ENCODE measurements around the gene CLASP1. TPM values are rescaled to one million over a fixed set of nuclear protein-coding genes. Genes with fewer than 3 reads are reported as not detected.

CLASP1 gene
- total RNA-seq, 2 donors from 2014 or later = 87.0 to 88.3 TPM

DNA sequence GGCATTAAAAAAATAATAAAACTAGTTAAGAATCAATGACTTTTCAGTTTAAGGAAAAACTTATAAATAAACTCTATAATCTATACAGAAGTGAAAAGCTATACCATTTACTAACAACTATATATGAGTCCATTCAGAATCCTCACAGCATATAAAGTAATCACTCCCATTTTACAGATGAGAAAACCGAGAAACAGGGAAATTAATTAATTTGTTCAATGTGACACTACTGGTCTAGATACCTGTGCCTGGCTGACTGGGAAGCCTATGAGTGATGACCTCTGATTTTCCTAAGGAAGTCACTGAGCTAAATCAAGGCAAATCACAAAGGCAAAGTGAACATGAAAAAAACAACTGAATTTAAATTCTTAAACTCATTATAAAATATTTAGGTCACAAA, 218.0 kb downstream of the CLASP1 start:
- H3K36me3 Mint-ChIP-seq (ENCODE audit: low read depth) = peaks cover 41% of the 10 kb centered on the region

DNA sequence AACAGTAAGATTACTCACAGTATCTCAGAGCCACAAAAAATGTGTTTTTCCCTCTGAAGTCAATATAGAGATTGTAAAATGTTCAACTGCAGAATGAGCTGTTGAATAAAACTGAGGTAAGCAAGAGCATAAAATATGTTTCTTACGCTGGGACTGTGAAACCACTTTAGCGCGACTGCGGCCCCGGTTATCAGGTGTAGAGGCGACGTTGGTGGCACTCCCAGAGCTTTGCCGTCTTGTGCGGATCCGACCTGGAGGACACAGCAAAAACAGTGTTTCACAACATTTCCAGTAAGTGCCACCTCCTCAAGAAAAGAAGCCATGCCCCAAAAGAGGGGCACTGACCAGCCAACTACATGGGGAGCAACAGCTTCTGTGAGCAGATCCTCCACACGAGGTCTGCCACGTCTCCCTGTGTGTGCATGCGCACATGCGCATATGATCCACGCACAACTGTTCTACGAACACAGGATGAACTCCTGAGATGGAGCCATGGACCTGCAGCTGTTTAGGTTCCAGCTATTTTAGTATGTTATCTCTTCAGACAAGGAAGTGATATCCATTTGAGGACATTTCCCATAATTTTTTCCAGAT, 219.2 kb downstream of the CLASP1 start:
- 97 to 98% methylated on average over 12 to 16 of the region's 16 CpGs for WGBS, 2 experiments (ENCODE audit: insufficient coverage in 1 of 2, insufficient read length in 1 of 2)
- Histone ChIP-seq H3K9ac (ENCODE audit: extremely low read depth, low read length, poor library complexity, severe bottlenecking) (no peak overlapping the region), H3K9me3 (ENCODE audit: control insufficient read depth, low read length) (no peaks in the 10 kb centered on the region), H3K36me3 (ENCODE audit: control insufficient read depth, insufficient read depth, low read length) (peaks cover 34% of the 10 kb centered on the region), H3K27me3 (ENCODE audit: control insufficient read depth, insufficient read depth, low read length, poor library complexity, severe bottlenecking) (no peaks in the 10 kb centered on the region), H3K4me1 (ENCODE audit: control insufficient read depth, insufficient read depth, low read length) (peaks cover 4% of the 10 kb centered on the region), H3K4me3 (ENCODE audit: low read length) (no peak overlapping the region), H3K27ac (ENCODE audit: low read depth, low read length) (no peak overlapping the region)
- Mint-ChIP-seq H3K9me3 (no peaks in the 10 kb centered on the region), H3K4me1 (peaks cover 18% of the 10 kb centered on the region), H3K4me3 (no peak overlapping the region), H3K27me3 (ENCODE audit: insufficient read depth) (no peaks in the 10 kb centered on the region), H3K36me3 (ENCODE audit: low read depth) (peaks cover 42% of the 10 kb centered on the region), H3K27ac (no peak overlapping the region)
- no peak for DNase-seq
- TF ChIP-seq, protein P1, sequence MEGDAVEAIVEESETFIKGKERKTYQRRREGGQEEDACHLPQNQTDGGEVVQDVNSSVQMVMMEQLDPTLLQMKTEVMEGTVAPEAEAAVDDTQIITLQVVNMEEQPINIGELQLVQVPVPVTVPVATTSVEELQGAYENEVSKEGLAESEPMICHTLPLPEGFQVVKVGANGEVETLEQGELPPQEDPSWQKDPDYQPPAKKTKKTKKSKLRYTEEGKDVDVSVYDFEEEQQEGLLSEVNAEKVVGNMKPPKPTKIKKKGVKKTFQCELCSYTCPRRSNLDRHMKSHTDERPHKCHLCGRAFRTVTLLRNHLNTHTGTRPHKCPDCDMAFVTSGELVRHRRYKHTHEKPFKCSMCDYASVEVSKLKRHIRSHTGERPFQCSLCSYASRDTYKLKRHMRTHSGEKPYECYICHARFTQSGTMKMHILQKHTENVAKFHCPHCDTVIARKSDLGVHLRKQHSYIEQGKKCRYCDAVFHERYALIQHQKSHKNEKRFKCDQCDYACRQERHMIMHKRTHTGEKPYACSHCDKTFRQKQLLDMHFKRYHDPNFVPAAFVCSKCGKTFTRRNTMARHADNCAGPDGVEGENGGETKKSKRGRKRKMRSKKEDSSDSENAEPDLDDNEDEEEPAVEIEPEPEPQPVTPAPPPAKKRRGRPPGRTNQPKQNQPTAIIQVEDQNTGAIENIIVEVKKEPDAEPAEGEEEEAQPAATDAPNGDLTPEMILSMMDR (conservative IDR thresholded peaks at IDR 0.05) = no peak

More for the DNA sequence above, 218.0 kb downstream of the CLASP1 start:
- H3K4me1 ChIP-seq (ENCODE audit: control insufficient read depth, insufficient read depth, low read length) = peaks cover 4% of the 10 kb centered on the region
- no peak for DNase-seq
- H3K9me3 Mint-ChIP-seq = no peaks in the 10 kb centered on the region
- H3K27me3 ChIP-seq (ENCODE audit: control insufficient read depth, insufficient read depth, low read length, poor library complexity, severe bottlenecking) = no peaks in the 10 kb centered on the region
- no peak overlapping the region for H3K4me3 ChIP-seq (ENCODE audit: low read length)
- TF ChIP-seq, protein P1 (conservative IDR thresholded peaks at IDR 0.05) = no peak
- peaks cover 30% of the 10 kb centered on the region for H3K36me3 ChIP-seq (ENCODE audit: control insufficient read depth, insufficient read depth, low read length)
- WGBS, 2 experiments (ENCODE audit: insufficient coverage in 1 of 2, insufficient read length in 1 of 2) = 83 to 96% methylated on average over 1 of the region's 1 CpG
- no peak overlapping the region for H3K27ac ChIP-seq (ENCODE audit: low read depth, low read length)
- no peaks in the 10 kb centered on the region for H3K9me3 ChIP-seq (ENCODE audit: control insufficient read depth, low read length)
- no peak overlapping the region for H3K9ac ChIP-seq (ENCODE audit: extremely low read depth, low read length, poor library complexity, severe bottlenecking)
- no peak overlapping the region for H3K27ac Mint-ChIP-seq
- no peaks in the 10 kb centered on the region for H3K27me3 Mint-ChIP-seq (ENCODE audit: insufficient read depth)
- H3K4me3 Mint-ChIP-seq = no peak overlapping the region
- peaks cover 18% of the 10 kb centered on the region for H3K4me1 Mint-ChIP-seq

DNA sequence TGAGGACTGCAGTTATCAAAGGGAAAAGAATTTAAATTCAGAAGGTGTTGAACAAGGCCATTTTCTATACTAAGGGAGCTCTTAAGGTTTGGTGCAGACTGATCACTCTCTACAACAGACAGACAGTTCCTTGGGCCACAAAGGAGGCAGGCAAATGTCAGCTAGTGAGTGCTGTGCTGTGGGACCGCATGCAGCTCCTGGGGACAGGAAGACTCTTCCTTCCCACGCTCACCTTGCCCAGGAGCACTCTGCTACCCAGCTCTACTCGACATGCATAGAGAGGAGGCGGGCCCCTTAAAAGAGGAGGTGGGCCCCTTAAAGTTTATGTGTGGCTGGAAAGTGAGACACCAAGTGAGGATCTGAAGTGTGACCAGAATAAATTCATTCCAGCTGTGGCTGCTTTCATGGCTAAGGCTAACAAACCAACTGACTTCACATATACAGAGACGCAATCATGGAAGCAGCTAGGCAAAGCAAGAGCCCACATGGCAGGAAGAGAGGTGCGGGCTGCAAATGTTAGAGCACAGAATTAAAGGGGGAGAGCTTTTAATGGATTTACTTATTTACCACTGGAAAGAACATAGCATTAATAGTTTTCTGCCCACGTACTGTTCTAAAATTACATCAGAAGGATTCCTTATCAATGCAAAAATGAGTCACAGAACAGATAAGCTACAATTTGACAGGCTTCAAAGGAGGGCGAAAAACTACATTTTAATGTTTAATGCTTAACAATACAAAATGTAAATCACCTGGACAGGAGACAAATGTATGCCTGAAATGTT, 220.0 kb downstream of the CLASP1 start:
- peaks cover 44% of the 10 kb centered on the region for H3K36me3 Mint-ChIP-seq (ENCODE audit: low read depth)
- H3K9ac ChIP-seq (ENCODE audit: extremely low read depth, low read length, poor library complexity, severe bottlenecking) = no peak overlapping the region

More for the DNA sequence above, 220.0 kb downstream of the CLASP1 start:
- H3K27ac Mint-ChIP-seq = peak overlapping the region; percentile 34
- no peak overlapping the region for H3K27ac ChIP-seq (ENCODE audit: low read depth, low read length)
- H3K27me3 Mint-ChIP-seq (ENCODE audit: insufficient read depth) = no peaks in the 10 kb centered on the region
- no peaks in the 10 kb centered on the region for H3K9me3 ChIP-seq (ENCODE audit: control insufficient read depth, low read length)
- no peaks in the 10 kb centered on the region for H3K9me3 Mint-ChIP-seq
- peaks cover 41% of the 10 kb centered on the region for H3K36me3 ChIP-seq (ENCODE audit: control insufficient read depth, insufficient read depth, low read length)
- no peak overlapping the region for H3K4me3 ChIP-seq (ENCODE audit: low read length)
- TF ChIP-seq, protein P1 (conservative IDR thresholded peaks at IDR 0.05) = no peak
- WGBS, 2 experiments (ENCODE audit: insufficient coverage in 1 of 2, insufficient read length in 1 of 2) = 95 to 100% methylated on average over 5 to 8 of the region's 8 CpGs
- peaks cover 18% of the 10 kb centered on the region for H3K4me1 Mint-ChIP-seq
- no peaks in the 10 kb centered on the region for H3K27me3 ChIP-seq (ENCODE audit: control insufficient read depth, insufficient read depth, low read length, poor library complexity, severe bottlenecking)
- DNase-seq = no peak
- no peak overlapping the region for H3K4me3 Mint-ChIP-seq
- peaks cover 4% of the 10 kb centered on the region for H3K4me1 ChIP-seq (ENCODE audit: control insufficient read depth, insufficient read depth, low read length)
